Pancreas (tissue), 10 donors: ENCODE results near the gene ABHD11. TPM values are rescaled to one million over a fixed set of nuclear protein-coding genes. Genes with fewer than 3 reads are reported as not detected.
A peak's percentile ranks its signal among the peaks of the same experiment; 100 is the strongest.

Experiments
- ATAC-seq, 4 donors: fragments of 200-7000 bp; cut with Tn5 transposase; one replicate each; pipeline versions ENCODE4 v1.8.0 to v1.9.1; 2020; ENCODE audit warnings: mild to moderate bottlenecking in 4 of 4, moderate library complexity in 4 of 4
- DNase-seq, 6 donors: peaks; one replicate each; pipeline ENCODE4 v3.0.0-alpha.2; 2020
- FAIRE-seq: peaks from 2 replicates; lab custom pipeline; 2012; peaks lifted over from hg19 to GRCh38; lab: Jason Lieb, UNC
- H3K27ac ChIP-seq, 4 donors: fragments of 200-600 bp; sonication (generic); 1 replicate in 3 of 4; 2 replicates in 1 of 4; pipeline versions ENCODE4 v1.5.0 to v1.8.0; 2020
- H3K27me3 ChIP-seq, 4 donors: fragments of 200-600 bp; one replicate each; pipeline ENCODE4 v1.8.0; 2021
- H3K36me3 ChIP-seq, 3 donors: fragments of 200-600 bp; sonication (generic) in 1 of 3; one replicate each; pipeline versions ENCODE4 v1.5.0 to v1.8.0; 2020 to 2021
- H3K4me1 ChIP-seq, 3 donors: fragments of 200-600 bp; one replicate each; pipeline ENCODE4 v1.8.0; 2021
- H3K4me3 ChIP-seq, 4 donors: fragments of 200-600 bp; sonication (generic) in 2 of 4; one replicate each; pipeline versions ENCODE4 v1.5.0 to v1.8.0; 2020 to 2021
- H3K9me3 ChIP-seq, 4 donors: fragments of 200-600 bp; one replicate each; pipeline ENCODE4 v1.8.0; 2021
- CTCF ChIP-seq, 4 donors: fragments of 200-600 bp; sonication (generic) in 3 of 4; IDR thresholded peaks; one replicate each; pipeline versions ENCODE4 v1.5.0 to v1.8.0; 2021; ENCODE audit warnings: antibody characterized with exemption in 4 of 4
- WGBS, 2 donors: extraction: QIAGEN DNeasy Blood & Tissue Kit; methylation state at CpG; one replicate each; pipeline ENCODE4 v1.1.7; 2013; 5-methylcytosine and 5-hydroxymethylcytosine counted together
- intact Hi-C, 3 donors: fragments of 100-400 bp; cut with DNase I; formaldehyde crosslinking; loops; one replicate each; pipeline versions ENCODE4 v1.11.1 to v1.14.2; 2022
- polyA plus RNA-seq, 2 donors: library from polyadenylated mRNA; stranded (reverse); fragments of 200-250 nt; gene quantifications; one replicate each; pipeline ENCODE4 v1.2.3, GENCODE V29; 2013
- total RNA-seq, 6 donors: library from RNA; stranded (reverse); fragmentation: NEBNext Ultra II Directional in 4 of 6; extraction: Animal tissue kit (Norgen Biotek cat#: 25700) in 4 of 6; gene quantifications; one replicate each; pipeline versions ENCODE4 v1.2.1 to v1.2.4, GENCODE V29; 2021 to 2023
- donor health status: healthy with polysubstance abuse.
- donor health status: DM: no; HTN: no; CAD: no; lungs with moderate emphysema.
- donor health status: DM: no; HTN: no; CAD: no.
- donor health status: control.
- donor health status: control.
- donor health status: Bipolar disorder and iron deficiency.
- donor health status: DM: yes; HTN: yes; CAD: no.
- donor health status: DM: no; HTN: no; CAD: no.
- donor health status: DM: no; HTN: no; CAD: no.
- donor health status: DM: yes; HTN: yes; CAD: no.

Gene ABHD11
- total and polyA plus RNA-seq, 8 donors, result 16.0 to 95.2 (median 24.3) TPM

DNA sequence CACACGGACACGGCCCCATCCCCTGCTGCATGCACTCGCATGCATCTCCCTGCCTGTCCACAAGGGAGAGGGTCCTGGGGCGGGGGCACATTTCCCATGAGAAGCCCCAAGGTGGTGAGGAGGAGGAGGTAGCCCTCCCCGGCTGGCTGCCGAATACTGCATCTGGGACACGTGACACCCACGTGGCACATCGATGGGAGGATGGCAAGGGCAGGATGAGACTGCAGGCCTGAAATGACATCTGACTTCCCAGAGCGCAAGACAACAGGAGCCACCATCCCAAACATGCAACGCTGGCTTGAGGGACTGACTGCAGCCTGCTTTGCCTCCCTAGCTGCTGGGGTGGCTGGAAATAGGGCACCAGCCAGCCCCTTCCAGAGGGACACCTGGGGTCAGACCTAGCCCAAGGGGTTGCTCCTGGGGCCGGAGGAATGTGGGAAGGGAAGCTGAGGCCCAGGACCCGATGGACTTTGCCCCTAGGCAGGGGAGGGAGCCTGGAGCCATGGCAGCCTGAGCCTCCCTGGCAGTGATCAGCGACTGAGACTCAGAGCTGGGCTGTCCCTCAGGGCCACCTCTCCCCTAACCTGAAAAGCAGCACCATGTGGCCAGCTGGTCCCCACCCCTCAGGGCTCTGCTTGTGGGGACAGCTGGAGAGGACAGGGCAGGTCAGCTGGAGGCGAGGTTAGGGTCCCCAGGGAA is 39.1 kb downstream of the ABHD11 start:
- intact Hi-C loops, result no loop called here
- Histone ChIP-seq H3K27ac (no peak overlapping the region), H3K4me3 (no peak overlapping the region), H3K36me3 (peaks cover 0 to 38% (median 1%) of the 10 kb centered on the region in 3 donors), H3K27me3 (no peaks in the 10 kb centered on the region), H3K4me1 (no peaks in the 10 kb centered on the region), H3K9me3 (no peaks in the 10 kb centered on the region)
- DNase-seq, result peak in 1 of 6 donors; percentile 68
- TF ChIP-seq CTCF (IDR thresholded peaks at IDR 0.05), result no peak
- WGBS, 2 donors, result 68 to 76% methylated on average over 14 to 15 of the region's 15 CpGs
- peak in 1 of 4 donors; percentile 19 for ATAC-seq
- FAIRE-seq, result no peak

- peaks cover 3 to 49% (median 9%) of the 10 kb centered on the region in 3 donors for H3K36me3 ChIP-seq
- no peaks in the 10 kb centered on the region for H3K4me1 ChIP-seq
- FAIRE-seq (no peak), ATAC-seq (no peak), DNase-seq (no peak)
- no peaks in the 10 kb centered on the region for H3K9me3 ChIP-seq
- H3K4me3 ChIP-seq, result no peak overlapping the region
- intact Hi-C loops, result no loop called here
- no peak for TF ChIP-seq CTCF (IDR thresholded peaks at IDR 0.05)
- no peaks in the 10 kb centered on the region for H3K27me3 ChIP-seq
- 85 to 89% methylated on average over 7 of the region's 7 CpGs for WGBS, 2 donors
- H3K27ac ChIP-seq, result no peak overlapping the region
Observed at GRCh38 chr7:73698410-73698809, 40.2 kb downstream of the ABHD11 start.

GRCh38 chr7:73696372-73696771 is 42.2 kb downstream of the ABHD11 start:
- H3K4me1 ChIP-seq, result no peaks in the 10 kb centered on the region
- TF ChIP-seq CTCF (IDR thresholded peaks at IDR 0.05), result no peak
- H3K36me3 ChIP-seq, result peaks cover 3 to 68% (median 9%) of the 10 kb centered on the region in 3 donors
- 88 to 91% methylated on average over 4 of the region's 4 CpGs for WGBS, 2 donors
- H3K9me3 ChIP-seq, result no peaks in the 10 kb centered on the region
- no peak overlapping the region for H3K27ac ChIP-seq
- H3K4me3 ChIP-seq, result no peak overlapping the region
- intact Hi-C loops, result no loop called here
- FAIRE-seq, result no peak
- ATAC-seq, result no peak
- no peak for DNase-seq
- no peaks in the 10 kb centered on the region for H3K27me3 ChIP-seq

GRCh38 chr7:73690646-73691045 is 48.0 kb downstream of the ABHD11 start:
- Histone ChIP-seq H3K27ac (no peak overlapping the region), H3K4me1 (no peaks in the 10 kb centered on the region), H3K27me3 (no peaks in the 10 kb centered on the region), H3K9me3 (no peaks in the 10 kb centered on the region), H3K36me3 (peaks cover 3 to 46% (median 9%) of the 10 kb centered on the region in 3 donors), H3K4me3 (no peak overlapping the region)
- DNase-seq (no peak), ATAC-seq (no peak), FAIRE-seq (no peak)
- TF ChIP-seq CTCF (IDR thresholded peaks at IDR 0.05), result no peak
- intact Hi-C loops, result no loop called here
- 86 to 87% methylated on average over 7 of the region's 7 CpGs for WGBS, 2 donors

DNA sequence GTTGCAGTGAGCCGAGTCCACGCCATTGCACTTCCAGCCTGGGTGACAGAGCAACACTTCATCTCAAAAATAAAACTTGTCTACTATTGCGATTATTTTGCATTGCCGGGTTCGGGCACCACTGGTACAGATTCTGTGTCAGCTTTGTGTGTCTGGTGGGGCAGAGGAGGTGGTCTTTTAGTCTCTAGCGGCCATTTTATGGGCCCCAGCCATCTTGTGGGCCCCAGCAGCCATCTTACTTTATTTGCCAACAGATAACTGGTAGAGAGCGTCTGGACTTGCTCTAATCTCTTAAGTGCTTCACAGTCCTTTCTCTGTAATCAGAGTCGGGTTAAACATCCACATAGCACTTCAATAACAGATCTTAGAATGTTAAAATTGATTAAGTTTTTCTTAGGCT is 50.3 kb downstream of the ABHD11 start:
- H3K4me1 ChIP-seq, result no peaks in the 10 kb centered on the region
- H3K4me3 ChIP-seq, result no peak overlapping the region
- no peak for TF ChIP-seq CTCF (IDR thresholded peaks at IDR 0.05)
- intact Hi-C loops, result no loop called here
- H3K27me3 ChIP-seq, result no peaks in the 10 kb centered on the region
- H3K27ac ChIP-seq, result no peak overlapping the region
- no peaks in the 10 kb centered on the region for H3K9me3 ChIP-seq
- ATAC-seq, result no peak
- no peak for FAIRE-seq
- 87 to 92% methylated on average over 8 of the region's 8 CpGs for WGBS, 2 donors
- no peak for DNase-seq
- H3K36me3 ChIP-seq, result peaks cover 0 to 22% (median 0%) of the 10 kb centered on the region in 3 donors
